ENCODE data around the gene NETO2.

NETO2 gene

GRCh38 chr16:47060596-47060995 lies 83.1 kb downstream of the NETO2 start:
- no peak for TF ChIP-seq TAF1 (IDR thresholded peaks at IDR 0.05; ENCODE audit: borderline replicate concordance, insufficient read depth, low read length)
- TF ChIP-seq FOXP2 (optimal IDR thresholded peaks at IDR 0.05; ENCODE audit: borderline replicate concordance, extremely low read depth, extremely low read length, insufficient read depth) = no peak
- no peak for TF ChIP-seq SIN3A (IDR thresholded peaks at IDR 0.05; ENCODE audit: borderline replicate concordance, insufficient read depth, low read length)
- no peak for TF ChIP-seq REST (IDR thresholded peaks at IDR 0.05; ENCODE audit: insufficient read depth in 1 of 2, low read depth in 2 of 2, low read length in 2 of 2)
- no peak for TF ChIP-seq POLR2AphosphoS5 (IDR thresholded peaks at IDR 0.05; ENCODE audit: low read depth, low read length)

GRCh38 chr16:47059991-47060390 lies 83.8 kb downstream of the NETO2 start:
- TF ChIP-seq POLR2AphosphoS5 (IDR thresholded peaks at IDR 0.05; ENCODE audit: low read depth, low read length) (no peak), TAF1 (IDR thresholded peaks at IDR 0.05; ENCODE audit: borderline replicate concordance, insufficient read depth, low read length) (no peak), REST (IDR thresholded peaks at IDR 0.05; ENCODE audit: insufficient read depth in 1 of 2, low read depth in 2 of 2, low read length in 2 of 2) (no peak), SIN3A (IDR thresholded peaks at IDR 0.05; ENCODE audit: borderline replicate concordance, insufficient read depth, low read length) (no peak), FOXP2 (optimal IDR thresholded peaks at IDR 0.05; ENCODE audit: borderline replicate concordance, extremely low read depth, extremely low read length, insufficient read depth) (no peak)

- TF ChIP-seq TAF1 (IDR thresholded peaks at IDR 0.05; ENCODE audit: borderline replicate concordance, insufficient read depth, low read length) (no peak), REST (IDR thresholded peaks at IDR 0.05; ENCODE audit: insufficient read depth in 1 of 2, low read depth in 2 of 2, low read length in 2 of 2) (no peak), FOXP2 (optimal IDR thresholded peaks at IDR 0.05; ENCODE audit: borderline replicate concordance, extremely low read depth, extremely low read length, insufficient read depth) (no peak), POLR2AphosphoS5 (IDR thresholded peaks at IDR 0.05; ENCODE audit: low read depth, low read length) (no peak), SIN3A (IDR thresholded peaks at IDR 0.05; ENCODE audit: borderline replicate concordance, insufficient read depth, low read length) (no peak)
Measured at GRCh38 chr16:47058295-47059086, 85.3 kb downstream of the NETO2 start.

GRCh38 chr16:47057630-47057993 lies 86.1 kb downstream of the NETO2 start:
- TF ChIP-seq FOXP2 (optimal IDR thresholded peaks at IDR 0.05; ENCODE audit: borderline replicate concordance, extremely low read depth, extremely low read length, insufficient read depth) (no peak), REST (IDR thresholded peaks at IDR 0.05; ENCODE audit: insufficient read depth in 1 of 2, low read depth in 2 of 2, low read length in 2 of 2) (no peak), SIN3A (IDR thresholded peaks at IDR 0.05; ENCODE audit: borderline replicate concordance, insufficient read depth, low read length) (no peak), TAF1 (IDR thresholded peaks at IDR 0.05; ENCODE audit: borderline replicate concordance, insufficient read depth, low read length) (no peak), POLR2AphosphoS5 (IDR thresholded peaks at IDR 0.05; ENCODE audit: low read depth, low read length) (no peak)
